K562 (cell line): ENCODE results near the gene SIRPA. TPM values are rescaled to one million over a fixed set of nuclear protein-coding genes. Genes with fewer than 3 reads are reported as not detected.

Experiments
- ATAC-seq: fragments of 200-7000 bp; cut with Tn5 transposase; 3 replicates; pipeline ENCODE4 v1.9.1; 2020; ENCODE audit warnings: moderate library complexity
- BruUV-seq: library from RNA; stranded (reverse); fragments of 400-500 nt; replicated peaks from 2 replicates; lab custom pipeline; 2021; lab: Mats Ljungman, UMichigan
- CTCF ChIA-PET: fragments of 300-600 bp; formaldehyde crosslinking; extraction: SDS; loops from one replicate; lab custom pipeline; 2021; ENCODE audit warnings: low intra/inter-chr PET ratio; lab: Yijun Ruan, JAX
- POLR2A ChIA-PET: fragments of 300-600, 350-650 bp; sonication (Branson Sonifier 250); formaldehyde crosslinking; extraction: SDS; loops from one replicate; lab custom pipeline; 2021; ENCODE audit warnings: antibody characterized with exemption, inconsistent platforms; lab: Yijun Ruan, JAX
- DNase-seq, 4 experiments: peaks; one replicate each; pipeline versions ENCODE4 v3.0.0 to v3.0.0-alpha.2; 2011 to 2018; ENCODE audit warnings: low spot score in 3 of 4, mixed read lengths in 3 of 4; ENCODE audit errors: extremely low read depth in 1 of 4
- FAIRE-seq: peaks from 2 replicates; lab custom pipeline; 2011; peaks lifted over from hg19 to GRCh38; lab: Jason Lieb, UNC
- H2AFZ ChIP-seq: 2 replicates; pipeline ENCODE4 v1.6.0; 2011; ENCODE audit warnings: low read depth, low read length, control low read depth, inconsistent platforms
- H3K27ac ChIP-seq: fragments of 200-600 bp; 3 replicates; pipeline ENCODE4 v1.8.0; 2011; ENCODE audit warnings: low read depth, mild to moderate bottlenecking, control low read depth, inconsistent platforms, low read length, moderate library complexity, mixed read lengths; ENCODE audit errors: extremely low read depth
- H3K27me3 ChIP-seq, 2 experiments: fragments of 300-600 bp in 1 of 2; 2 replicates in 1 of 2; 3 replicates in 1 of 2; pipeline versions ENCODE4 v1.6.0 to v1.8.0; 2011; ENCODE audit warnings: inconsistent platforms in 2 of 2, low read length in 2 of 2, mild to moderate bottlenecking in 1 of 2, mixed read lengths in 1 of 2, moderate library complexity in 1 of 2; ENCODE audit not compliant: control insufficient read depth in 2 of 2, insufficient read depth in 2 of 2
- H3K36me3 ChIP-seq: fragments of 300-600 bp; 3 replicates; pipeline ENCODE4 v1.8.0; 2011; ENCODE audit warnings: mild to moderate bottlenecking, low read length, inconsistent platforms; ENCODE audit not compliant: control insufficient read depth, insufficient read depth
- H3K4me1 ChIP-seq, 2 experiments: fragments of 200-600 bp in 1 of 2; replicated peaks in 1 of 2; 2 replicates in 1 of 2; 3 replicates in 1 of 2; pipeline versions ENCODE4 v1.5.1 to v1.8.0; 2011; ENCODE audit warnings: inconsistent platforms in 2 of 2, low read length in 2 of 2, mild to moderate bottlenecking in 1 of 2, mixed read lengths in 1 of 2, moderate library complexity in 1 of 2; ENCODE audit not compliant: control insufficient read depth in 2 of 2, insufficient read depth in 2 of 2
- H3K4me2 ChIP-seq: 2 replicates; pipeline ENCODE4 v1.6.1; 2011; ENCODE audit warnings: low read length, control low read depth, inconsistent platforms, mixed read lengths; ENCODE audit not compliant: insufficient read depth
- H3K4me3 ChIP-seq: fragments of 200-600 bp; sonication (generic), shearing (Covaris generic); 2 replicates; pipeline ENCODE4 v1.5.1; 2016; ENCODE audit warnings: control low read depth, inconsistent platforms
- H3K79me2 ChIP-seq: fragments of 200-600 bp; 3 replicates; pipeline ENCODE4 v1.8.0; 2011; ENCODE audit warnings: low read length, inconsistent platforms; ENCODE audit not compliant: control insufficient read depth, insufficient read depth
- H3K9ac ChIP-seq, 2 experiments: 2 replicates each; pipeline versions ENCODE4 v1.6.0 to v1.6.1; 2011; ENCODE audit warnings: low read depth in 2 of 2, low read length in 2 of 2, control low read depth in 1 of 2, inconsistent platforms in 1 of 2, mild to moderate bottlenecking in 1 of 2, mixed read lengths in 1 of 2; ENCODE audit not compliant: insufficient read depth in 1 of 2
- H3K9me1 ChIP-seq: one replicate; pipeline ENCODE4 v1.6.0; 2011; ENCODE audit warnings: inconsistent platforms, mild to moderate bottlenecking, low read length, moderate library complexity; ENCODE audit not compliant: control insufficient read depth, insufficient read depth
- H3K9me3 ChIP-seq: replicated peaks from 2 replicates; pipeline ENCODE4 v1.5.1; 2011; ENCODE audit warnings: low read depth, low read length, inconsistent platforms; ENCODE audit not compliant: control insufficient read depth, insufficient read depth
- H4K20me1 ChIP-seq: replicated peaks from 2 replicates; pipeline ENCODE4 v1.6.1; 2011; ENCODE audit warnings: low read length, inconsistent platforms, mixed read lengths; ENCODE audit not compliant: control insufficient read depth, insufficient read depth
- MBD1 ChIP-seq: fragments of 250-450 bp; sonication (Bioruptor Pico); IDR thresholded peaks from 2 replicates; pipeline ENCODE4 v1.8.0; 2022; ENCODE audit warnings: inconsistent platforms
- NFATC3 ChIP-seq: fragments of 450-650 bp; IDR thresholded peaks from 2 replicates; pipeline ENCODE4 v1.6.1; 2017; ENCODE audit warnings: mild to moderate bottlenecking
- RHOXF2B ChIP-seq: fragments of 250-450 bp; sonication (Bioruptor Pico); conservative IDR thresholded peaks from 2 replicates; pipeline ENCODE4 v1.5.1; 2021
- SMARCB1 ChIP-seq: IDR thresholded peaks from 2 replicates; pipeline ENCODE4 v1.6.1; 2011; ENCODE audit warnings: improper control_type of control experiment, low read depth; ENCODE audit not compliant: insufficient read length
- SREBF1 ChIP-seq: fragments of 150-350 bp; IDR thresholded peaks from 2 replicates; pipeline ENCODE4 v1.6.1; 2014; ENCODE audit warnings: antibody characterized with exemption, low read depth, low read length, borderline replicate concordance
- WGBS: fragments of 100-300 bp; shearing (Covaris generic); methylation state at CpG from one replicate; pipeline ENCODE4 v1.1.6; 2016; ENCODE audit warnings: low coverage, mixed read lengths; ENCODE audit not compliant: insufficient coverage; ENCODE audit errors: missing lambda C conversion rate; 5-methylcytosine and 5-hydroxymethylcytosine counted together
- in situ Hi-C: fragments of 300-500 bp; cut with MboI; formaldehyde crosslinking; loops from 4 replicates; pipeline ENCODE4 v1.15.0; 2018; ENCODE audit warnings: inconsistent platforms, mixed read lengths
- intact Hi-C: fragments of 100-400 bp; cut with micrococcal nuclease; formaldehyde crosslinking; loops from 2 replicates; pipeline ENCODE4 v1.14.2; 2022
- polyA plus RNA-seq, 8 experiments: library from polyadenylated mRNA; depleted of rRNA in 4 of 8; stranded (reverse) in 5 of 8; unstranded in 3 of 8; fragments of >200 nt; fragmentation: Nextera tagmentation in 2 of 8; fragmentation: Illumina TruSeq in 1 of 8; extraction: Ambion mirVana in 2 of 8; extraction: Trizol in 1 of 8; gene quantifications; 2 replicates each; pipeline versions ENCODE4 v1.2.1 to v1.2.3, GENCODE V29; 2011 to 2014; ENCODE audit warnings: inconsistent platforms in 1 of 8, missing spikeins in 1 of 8
- total RNA-seq, 7 experiments: library from RNA; depleted of rRNA in 6 of 7; stranded (reverse); fragments of >200 nt in 6 of 7; fragmentation: Illumina TruSeq in 2 of 7; extraction: Trizol in 2 of 7; gene quantifications; 2 replicates each; pipeline versions ENCODE4 v1.2.1 to v1.2.3, GENCODE V29; 2011 to 2021; ENCODE audit warnings: low replicate concordance in 1 of 7
- TF ChIP-seq, protein P1 (sequence below), 2 experiments: fragments of 450-650 bp in 1 of 2; sonication (generic) in 1 of 2; formaldehyde crosslinking; conservative IDR thresholded peaks; 2 replicates each; pipeline versions ENCODE4 v1.4.0 to v1.8.1; 2020 to 2022; ENCODE audit warnings: mild to moderate bottlenecking in 1 of 2, missing genetic modification reagents in 1 of 2
- TF ChIP-seq, protein P2 (sequence below): fragments of 250-450 bp; sonication (Bioruptor Pico); IDR thresholded peaks from 2 replicates; pipeline ENCODE4 v1.8.0; 2021; ENCODE audit warnings: mild to moderate bottlenecking, moderate library complexity

Gene SIRPA
- total and polyA plus RNA-seq, 9 of the 15 experiments (the other 6 are each of a cell fraction or from before 2014, with no cell fraction given), result 0.01 to 0.40 (median 0.11) TPM; not detected in 2

DNA sequence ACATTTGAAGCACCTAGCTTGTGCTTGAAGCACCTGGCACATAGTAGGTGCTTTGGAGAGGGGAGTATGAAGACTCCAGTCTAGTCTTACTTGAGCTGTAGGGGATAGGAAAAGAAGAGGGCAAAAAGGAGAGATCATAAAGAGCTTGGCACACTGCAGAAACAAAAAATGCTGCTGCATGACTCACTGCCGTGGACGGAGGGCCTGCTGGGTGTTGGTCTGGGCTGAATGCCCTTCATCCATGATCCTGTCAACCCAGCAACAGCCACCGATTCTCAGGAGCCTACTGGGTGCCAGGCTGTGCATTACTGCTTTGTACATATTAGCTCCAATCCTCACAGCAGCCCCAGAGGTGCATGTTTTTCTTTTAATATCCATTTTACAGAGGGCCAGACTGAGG is 92.6 kb downstream of the SIRPA start:
- Histone ChIP-seq H4K20me1 (no peaks in the 10 kb centered on the region), H3K36me3 (no peaks in the 10 kb centered on the region), H3K79me2 (no peaks in the 10 kb centered on the region), H3K4me1 (no peaks in the 10 kb centered on the region), H2AFZ (no peak overlapping the region), H3K9ac (no peak overlapping the region), H3K27ac (no peak overlapping the region), H3K9me1 (no peaks in the 10 kb centered on the region), H3K27me3 (peaks cover 0 to 24% of the 10 kb centered on the region in 2 experiments; a peak in 2 of 5 replicates), H3K9me3 (no peaks in the 10 kb centered on the region), H3K4me3 (no peak overlapping the region), H3K4me2 (no peak overlapping the region)
- in situ Hi-C loops (no loop called here), intact Hi-C loops (no loop called here)
- BruUV-seq, result no TSS peak
- CTCF ChIA-PET, result interaction anchor here (0.7 kb wide), 1 partner anchor 17 kb away, joined by 3 read pairs; no protein-coding TSS in a partner anchor
- WGBS, result 0% methylated on average over 3 of the region's 3 CpGs
- POLR2A ChIA-PET, result no interaction called here
- DNase-seq, result no peak
- TF ChIP-seq SREBF1 (no peak), SMARCB1 (no peak), MBD1 (CRISPR knock-in tag) (no peak), RHOXF2B (CRISPR knock-in tag) (no peak), NFATC3 (no peak)
- TF ChIP-seq, protein P1, sequence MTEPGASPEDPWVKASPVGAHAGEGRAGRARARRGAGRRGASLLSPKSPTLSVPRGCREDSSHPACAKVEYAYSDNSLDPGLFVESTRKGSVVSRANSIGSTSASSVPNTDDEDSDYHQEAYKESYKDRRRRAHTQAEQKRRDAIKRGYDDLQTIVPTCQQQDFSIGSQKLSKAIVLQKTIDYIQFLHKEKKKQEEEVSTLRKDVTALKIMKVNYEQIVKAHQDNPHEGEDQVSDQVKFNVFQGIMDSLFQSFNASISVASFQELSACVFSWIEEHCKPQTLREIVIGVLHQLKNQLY (CRISPR knock-in tag; conservative IDR thresholded peaks at IDR 0.05), result no peak
- TF ChIP-seq, protein P2, sequence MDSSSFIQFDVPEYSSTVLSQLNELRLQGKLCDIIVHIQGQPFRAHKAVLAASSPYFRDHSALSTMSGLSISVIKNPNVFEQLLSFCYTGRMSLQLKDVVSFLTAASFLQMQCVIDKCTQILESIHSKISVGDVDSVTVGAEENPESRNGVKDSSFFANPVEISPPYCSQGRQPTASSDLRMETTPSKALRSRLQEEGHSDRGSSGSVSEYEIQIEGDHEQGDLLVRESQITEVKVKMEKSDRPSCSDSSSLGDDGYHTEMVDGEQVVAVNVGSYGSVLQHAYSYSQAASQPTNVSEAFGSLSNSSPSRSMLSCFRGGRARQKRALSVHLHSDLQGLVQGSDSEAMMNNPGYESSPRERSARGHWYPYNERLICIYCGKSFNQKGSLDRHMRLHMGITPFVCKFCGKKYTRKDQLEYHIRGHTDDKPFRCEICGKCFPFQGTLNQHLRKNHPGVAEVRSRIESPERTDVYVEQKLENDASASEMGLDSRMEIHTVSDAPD (CRISPR knock-in tag), result no peak
- no peak for FAIRE-seq
- no peak for ATAC-seq

Other genes starting within 250 kb of the SIRPA start
- not detected in 2 replicates for gene SIRPG, start 237.6 kb upstream of the SIRPA start, total RNA-seq (2014; rRNA removed)
- gene SIRPG, start 237.6 kb upstream of the SIRPA start, total RNA-seq (2014; rRNA removed; fragmentation: Illumina TruSeq; extraction: Trizol), result not detected in 2 replicates
- gene SIRPG, start 237.6 kb upstream of the SIRPA start, total RNA-seq (2015; rRNA removed; fragmentation: Illumina TruSeq; extraction: Trizol), result not detected in 2 replicates
- gene SIRPG, start 237.6 kb upstream of the SIRPA start, total RNA-seq (2021), result not detected in 2 replicates
- gene SIRPG, start 237.6 kb upstream of the SIRPA start, polyA plus RNA-seq (2011; rRNA removed), result not detected in 2 replicates
- not detected in 2 replicates for gene SIRPG, start 237.6 kb upstream of the SIRPA start, polyA plus RNA-seq (2014; fragmentation: Illumina TruSeq; extraction: Trizol)
- not detected for gene SIRPG, start 237.6 kb upstream of the SIRPA start, polyA plus RNA-seq (2014; fragmentation: Nextera tagmentation; extraction: Ambion mirVana)
- gene SIRPG, start 237.6 kb upstream of the SIRPA start, polyA plus RNA-seq (2014; rRNA removed), result not detected in 2 replicates
- gene PDYN, start 98.7 kb downstream of the SIRPA start, total RNA-seq (2014; rRNA removed), result not detected in 2 replicates
- not detected in 2 replicates for gene PDYN, start 98.7 kb downstream of the SIRPA start, total RNA-seq (2014; rRNA removed; fragmentation: Illumina TruSeq; extraction: Trizol)
- not detected in 2 replicates for gene PDYN, start 98.7 kb downstream of the SIRPA start, total RNA-seq (2015; rRNA removed; fragmentation: Illumina TruSeq; extraction: Trizol)
- gene PDYN, start 98.7 kb downstream of the SIRPA start, total RNA-seq (2021), result not detected in 2 replicates
- gene PDYN, start 98.7 kb downstream of the SIRPA start, polyA plus RNA-seq (2011; rRNA removed), result not detected in 2 replicates
- gene PDYN, start 98.7 kb downstream of the SIRPA start, polyA plus RNA-seq (2014; fragmentation: Illumina TruSeq; extraction: Trizol), result not detected in 2 replicates
- not detected for gene PDYN, start 98.7 kb downstream of the SIRPA start, polyA plus RNA-seq (2014; fragmentation: Nextera tagmentation; extraction: Ambion mirVana)
- not detected in 2 replicates for gene PDYN, start 98.7 kb downstream of the SIRPA start, polyA plus RNA-seq (2014; rRNA removed)
- gene STK35, start 206.4 kb downstream of the SIRPA start, total RNA-seq (2014; rRNA removed), result 5.4 and 5.8 TPM in 2 replicates
- gene STK35, start 206.4 kb downstream of the SIRPA start, total RNA-seq (2014; rRNA removed; fragmentation: Illumina TruSeq; extraction: Trizol), result 5.5 and 6.3 TPM in 2 replicates
- gene STK35, start 206.4 kb downstream of the SIRPA start, total RNA-seq (2015; rRNA removed; fragmentation: Illumina TruSeq; extraction: Trizol), result 6.8 and 7.6 TPM in 2 replicates
- gene STK35, start 206.4 kb downstream of the SIRPA start, total RNA-seq (2021), result 10.5 and 11.0 TPM in 2 replicates
- 5.2 and 10.7 TPM in 2 replicates for gene STK35, start 206.4 kb downstream of the SIRPA start, polyA plus RNA-seq (2011; rRNA removed)
- 7.0 and 7.4 TPM in 2 replicates for gene STK35, start 206.4 kb downstream of the SIRPA start, polyA plus RNA-seq (2014; fragmentation: Illumina TruSeq; extraction: Trizol)
- 1 to 10 TPM; 1.0 to 2.2 TPM for gene STK35, start 206.4 kb downstream of the SIRPA start, polyA plus RNA-seq (2014; fragmentation: Nextera tagmentation; extraction: Ambion mirVana)
- 6.8 and 7.4 TPM in 2 replicates for gene STK35, start 206.4 kb downstream of the SIRPA start, polyA plus RNA-seq (2014; rRNA removed)